NCI-H446 treated with DMSO at 0.1 percent for 48 hours (cell line): ENCODE data around the gene NOL9.

Experiments used
- DNase-seq: peaks from one replicate; lab custom pipeline; 2025; lab: John Stamatoyannopoulos, UW

Gene NOL9

GRCh38 chr1:6489383-6489765 is 64.9 kb downstream of the NOL9 start:
- no peak for DNase-seq

GRCh38 chr1:6488602-6489382 is 65.5 kb downstream of the NOL9 start:
- DNase-seq, result no peak

- no peak for DNase-seq
Measured at GRCh38 chr1:6487804-6488484, 66.4 kb downstream of the NOL9 start.

- DNase-seq, result peak; percentile 36
Measured at GRCh38 chr1:6486433-6487011, 67.8 kb downstream of the NOL9 start.

GRCh38 chr1:6485168-6486101 is 68.9 kb downstream of the NOL9 start:
- DNase-seq, result no peak

- DNase-seq, result no peak
Measured at GRCh38 chr1:6484826-6485167, 69.5 kb downstream of the NOL9 start.

GRCh38 chr1:6483761-6484117 is 70.6 kb downstream of the NOL9 start:
- no peak for DNase-seq

- no peak for DNase-seq
Measured at GRCh38 chr1:6483017-6483760, 71.1 kb downstream of the NOL9 start.

GRCh38 chr1:6481820-6482219 is 72.5 kb downstream of the NOL9 start:
- DNase-seq, result no peak

GRCh38 chr1:6477039-6477820 is 77.1 kb downstream of the NOL9 start:
- DNase-seq, result no peak

GRCh38 chr1:6476483-6476882 is 77.8 kb downstream of the NOL9 start:
- no peak for DNase-seq

GRCh38 chr1:6475381-6476133 is 78.8 kb downstream of the NOL9 start:
- DNase-seq, result no peak

- DNase-seq, result no peak
Measured at GRCh38 chr1:6474815-6475282, 79.5 kb downstream of the NOL9 start.

- no peak for DNase-seq
Measured at GRCh38 chr1:6473974-6474814, 80.1 kb downstream of the NOL9 start.

- DNase-seq, result no peak
Measured at GRCh38 chr1:6473156-6473555, 81.2 kb downstream of the NOL9 start.

GRCh38 chr1:6472391-6472790 is 81.9 kb downstream of the NOL9 start:
- DNase-seq, result no peak

- no peak for DNase-seq
Measured at GRCh38 chr1:6471970-6472368, 82.3 kb downstream of the NOL9 start.
